HepG2 (cell line): ENCODE measurements around the gene TMEM240. TPM values are rescaled to one million over a fixed set of nuclear protein-coding genes. Genes with fewer than 3 reads are reported as not detected.

Source experiments
- ATAC-seq: fragments of 200-7000 bp; cut with Tn5 transposase; 3 replicates; pipeline ENCODE4 v1.9.1; 2020; ENCODE audit warnings: mild to moderate bottlenecking, moderate library complexity
- BruUV-seq: library from RNA; stranded (reverse); fragments of 400-500 nt; replicated peaks from 2 replicates; lab custom pipeline; 2021; lab: Mats Ljungman, UMichigan
- CTCF ChIA-PET: fragments of 300-600 bp; formaldehyde crosslinking; extraction: SDS; loops from one replicate; lab custom pipeline; 2021; ENCODE audit warnings: low total read pairs, inconsistent platforms, low intra/inter-chr PET ratio; lab: Yijun Ruan, JAX
- POLR2A ChIA-PET: fragments of 350-600 bp; sonication (Branson Sonifier 250); formaldehyde crosslinking; loops from one replicate; lab custom pipeline; 2020; ENCODE audit warnings: antibody characterized with exemption, inconsistent platforms; lab: Yijun Ruan, JAX
- DNase-seq: peaks from one replicate; pipeline ENCODE4 v3.0.0-alpha.2; 2015; ENCODE audit warnings: low spot score
- FAIRE-seq: peaks from 3 replicates; lab custom pipeline; 2011; peaks lifted over from hg19 to GRCh38; lab: Jason Lieb, UNC
- H2AFZ ChIP-seq: one replicate; pipeline ENCODE4 v1.6.1; 2011; ENCODE audit warnings: low read length, inconsistent platforms
- H3K27ac ChIP-seq: fragments of 300-600 bp; 3 replicates; pipeline ENCODE4 v1.8.0; 2011; ENCODE audit warnings: mixed run types, mild to moderate bottlenecking, mixed read lengths, low read length, inconsistent platforms; ENCODE audit not compliant: insufficient read depth; ENCODE audit errors: extremely low read length
- H3K27me3 ChIP-seq, 2 experiments: fragments of 200-600 bp in 1 of 2; 2 replicates in 1 of 2; 3 replicates in 1 of 2; pipeline versions ENCODE4 v1.6.0 to v1.8.0; 2011; ENCODE audit warnings: low read length in 2 of 2, mild to moderate bottlenecking in 2 of 2, moderate library complexity in 2 of 2, inconsistent platforms in 1 of 2; ENCODE audit not compliant: insufficient read depth in 2 of 2, control insufficient read depth in 1 of 2
- H3K36me3 ChIP-seq, 2 experiments: fragments of 200-600 bp in 1 of 2; replicated peaks in 1 of 2; 2 replicates in 1 of 2; 3 replicates in 1 of 2; pipeline versions ENCODE4 v1.5.1 to v1.8.0; 2011; ENCODE audit warnings: low read length in 2 of 2, inconsistent platforms in 1 of 2; ENCODE audit not compliant: insufficient read depth in 2 of 2, control insufficient read depth in 1 of 2
- H3K4me1 ChIP-seq: 2 replicates; pipeline ENCODE4 v1.5.1; 2012; ENCODE audit warnings: low read length, inconsistent platforms; ENCODE audit not compliant: insufficient read depth
- H3K4me2 ChIP-seq: 2 replicates; pipeline ENCODE4 v1.6.0; 2011; ENCODE audit warnings: low read depth, low read length, inconsistent platforms
- H3K4me3 ChIP-seq, 3 experiments: fragments of 200-600 bp in 1 of 3; sonication (generic), shearing (Covaris generic) in 1 of 3; replicated peaks in 1 of 3; 2 replicates each; pipeline ENCODE4 v1.5.1; 2011 to 2016; ENCODE audit warnings: low read length in 3 of 3, inconsistent platforms in 2 of 3, low read depth in 2 of 3, mild to moderate bottlenecking in 2 of 3, control low read depth in 1 of 3, mixed read lengths in 1 of 3; ENCODE audit not compliant: insufficient read depth in 1 of 3
- H3K79me2 ChIP-seq: one replicate; pipeline ENCODE4 v1.6.1; 2011; ENCODE audit warnings: low read length, inconsistent platforms; ENCODE audit not compliant: insufficient read depth
- H3K9ac ChIP-seq: 2 replicates; pipeline ENCODE4 v1.6.0; 2011; ENCODE audit warnings: mild to moderate bottlenecking, low read depth, low read length, inconsistent platforms; ENCODE audit not compliant: insufficient read depth
- H3K9me3 ChIP-seq: 2 replicates; pipeline ENCODE4 v1.5.1; 2012; ENCODE audit warnings: mild to moderate bottlenecking, low read length
- H4K20me1 ChIP-seq: 2 replicates; pipeline ENCODE4 v1.6.0; 2011; ENCODE audit warnings: inconsistent platforms, mild to moderate bottlenecking, low read length, moderate library complexity; ENCODE audit not compliant: insufficient read depth
- AGO2 ChIP-seq: fragments of 200-400 bp; formaldehyde crosslinking; optimal IDR thresholded peaks from 2 replicates; pipeline ENCODE3; 2017; ENCODE audit warnings: mild to moderate bottlenecking, low read depth, low read length, moderate library complexity
- ARID2 ChIP-seq: sonication (generic); formaldehyde crosslinking; IDR thresholded peaks from 2 replicates; pipeline ENCODE4 v1.8.1; 2022; ENCODE audit warnings: mild to moderate bottlenecking, missing genetic modification reagents, borderline replicate concordance
- ATF5 ChIP-seq: sonication (generic); formaldehyde crosslinking; IDR thresholded peaks from 2 replicates; pipeline ENCODE4 v1.4.0; 2020; ENCODE audit warnings: mild to moderate bottlenecking, low read depth, missing genetic modification reagents
- HHEX ChIP-seq: IDR thresholded peaks from 2 replicates; pipeline ENCODE4 v1.6.1; 2016; ENCODE audit warnings: control low read depth
- HNRNPL ChIP-seq: fragments of 200-400 bp; formaldehyde crosslinking; IDR thresholded peaks from 2 replicates; pipeline ENCODE4 v1.6.1; 2017; ENCODE audit warnings: mild to moderate bottlenecking, low read depth, low read length
- MAF1 ChIP-seq: sonication (generic); formaldehyde crosslinking; IDR thresholded peaks from 2 replicates; pipeline ENCODE4 v1.5.0; 2020; ENCODE audit warnings: missing genetic modification reagents, borderline replicate concordance
- POLR2G ChIP-seq: fragments of 200-400 bp; formaldehyde crosslinking; IDR thresholded peaks from 2 replicates; pipeline ENCODE4 v1.6.1; 2018; ENCODE audit warnings: mild to moderate bottlenecking, low read depth, low read length, moderate library complexity
- SIN3A ChIP-seq: IDR thresholded peaks from 2 replicates; pipeline ENCODE4 v1.6.1; 2011; ENCODE audit warnings: low read depth, mild to moderate bottlenecking, control low read depth, low read length, borderline replicate concordance
- SP140L ChIP-seq: sonication (generic); formaldehyde crosslinking; IDR thresholded peaks from 2 replicates; pipeline ENCODE4 v1.4.0; 2020; ENCODE audit warnings: missing genetic modification reagents, borderline replicate concordance
- SRF ChIP-seq: IDR thresholded peaks from 2 replicates; pipeline ENCODE4 v1.6.1; 2011; ENCODE audit warnings: mild to moderate bottlenecking, low read depth, low read length, moderate library complexity
- STAG1 ChIP-seq: sonication (generic); formaldehyde crosslinking; IDR thresholded peaks from 2 replicates; pipeline ENCODE4 v1.4.0; 2020; ENCODE audit warnings: missing genetic modification reagents
- TEAD3 ChIP-seq: optimal IDR thresholded peaks from 2 replicates; pipeline ENCODE3; 2016; ENCODE audit warnings: borderline replicate concordance
- ZFX ChIP-seq: sonication (generic); formaldehyde crosslinking; IDR thresholded peaks from 2 replicates; pipeline ENCODE4 v1.4.0; 2020; ENCODE audit warnings: mild to moderate bottlenecking, low read depth, missing genetic modification reagents, moderate library complexity
- ZNF101 ChIP-seq: sonication (generic); formaldehyde crosslinking; IDR thresholded peaks from 2 replicates; pipeline ENCODE4 v1.4.0; 2020; ENCODE audit warnings: mild to moderate bottlenecking, low read depth, missing genetic modification reagents, borderline replicate concordance
- ZNF136 ChIP-seq: sonication (generic); formaldehyde crosslinking; IDR thresholded peaks from 2 replicates; pipeline ENCODE4 v1.8.1; 2022; ENCODE audit warnings: low read depth, mild to moderate bottlenecking, moderate library complexity, missing genetic modification reagents
- ZNF253 ChIP-seq: sonication (generic); formaldehyde crosslinking; IDR thresholded peaks from 2 replicates; pipeline ENCODE4 v1.8.0; 2022; ENCODE audit warnings: mild to moderate bottlenecking, missing genetic modification reagents, borderline replicate concordance
- ZNF33A ChIP-seq: sonication (generic); formaldehyde crosslinking; IDR thresholded peaks from 2 replicates; pipeline ENCODE4 v1.5.1; 2020; ENCODE audit warnings: missing genetic modification reagents, mild to moderate bottlenecking, moderate library complexity, borderline replicate concordance
- ZNF557 ChIP-seq: sonication (generic); formaldehyde crosslinking; IDR thresholded peaks from 2 replicates; pipeline ENCODE4 v1.4.0; 2020; ENCODE audit warnings: missing genetic modification reagents
- ZNF83 ChIP-seq: sonication (generic); formaldehyde crosslinking; IDR thresholded peaks from 2 replicates; pipeline ENCODE4 v1.4.0; 2020; ENCODE audit warnings: missing genetic modification reagents, mild to moderate bottlenecking, borderline replicate concordance
- WGBS: methylation state at CpG from one replicate; pipeline ENCODE4 v1.1.6; 2017; ENCODE audit warnings: low lambda C conversion rate; 5-methylcytosine and 5-hydroxymethylcytosine counted together
- in situ Hi-C: cut with HindIII; loops from 2 replicates; pipeline ENCODE4 v1.10.0; 2017; ENCODE audit warnings: low pct_unique_long_range_greater_than_20kb; ENCODE audit not compliant: extremely low pct_ligation_motif_present
- intact Hi-C: fragments of 100-400 bp; cut with micrococcal nuclease; formaldehyde crosslinking; loops from one replicate; pipeline ENCODE4 v1.10.0; 2022; ENCODE audit not compliant: unreplicated experiment
- polyA plus RNA-seq, 8 experiments: library from polyadenylated mRNA; depleted of rRNA in 3 of 8; stranded (reverse) in 7 of 8; unstranded in 1 of 8; fragments of >200 nt; fragmentation: Illumina TruSeq in 4 of 8; extraction: Trizol in 4 of 8; gene quantifications; 2 replicates each; pipeline versions ENCODE4 v1.2.1 to v1.2.3, GENCODE V29; 2011 to 2016; ENCODE audit warnings: low read depth in 4 of 8, missing spikeins in 1 of 8, mixed read lengths in 1 of 8; ENCODE audit not compliant: insufficient read depth in 1 of 8
- total RNA-seq, 5 experiments: library from RNA; depleted of rRNA; stranded (reverse); fragments of >200 nt; fragmentation: Illumina TruSeq; extraction: Trizol; gene quantifications; 2 replicates each; pipeline ENCODE4 v1.2.3, GENCODE V29; 2016; ENCODE audit warnings: low read depth in 1 of 5
- TF ChIP-seq, protein P1 (sequence below): sonication (generic); formaldehyde crosslinking; IDR thresholded peaks from 2 replicates; pipeline ENCODE4 v1.4.0; 2020; ENCODE audit warnings: missing genetic modification reagents
- TF ChIP-seq, protein P2 (sequence below): sonication (generic); formaldehyde crosslinking; IDR thresholded peaks from 2 replicates; pipeline ENCODE4 v1.5.1; 2020; ENCODE audit warnings: mild to moderate bottlenecking, moderate library complexity, missing genetic modification reagents

TMEM240 gene
- total and polyA plus RNA-seq, 2 of the 13 experiments (the other 11 are each of a cell fraction or from before 2014, with no cell fraction given) = 0.17 TPM; not detected in 1

DNA sequence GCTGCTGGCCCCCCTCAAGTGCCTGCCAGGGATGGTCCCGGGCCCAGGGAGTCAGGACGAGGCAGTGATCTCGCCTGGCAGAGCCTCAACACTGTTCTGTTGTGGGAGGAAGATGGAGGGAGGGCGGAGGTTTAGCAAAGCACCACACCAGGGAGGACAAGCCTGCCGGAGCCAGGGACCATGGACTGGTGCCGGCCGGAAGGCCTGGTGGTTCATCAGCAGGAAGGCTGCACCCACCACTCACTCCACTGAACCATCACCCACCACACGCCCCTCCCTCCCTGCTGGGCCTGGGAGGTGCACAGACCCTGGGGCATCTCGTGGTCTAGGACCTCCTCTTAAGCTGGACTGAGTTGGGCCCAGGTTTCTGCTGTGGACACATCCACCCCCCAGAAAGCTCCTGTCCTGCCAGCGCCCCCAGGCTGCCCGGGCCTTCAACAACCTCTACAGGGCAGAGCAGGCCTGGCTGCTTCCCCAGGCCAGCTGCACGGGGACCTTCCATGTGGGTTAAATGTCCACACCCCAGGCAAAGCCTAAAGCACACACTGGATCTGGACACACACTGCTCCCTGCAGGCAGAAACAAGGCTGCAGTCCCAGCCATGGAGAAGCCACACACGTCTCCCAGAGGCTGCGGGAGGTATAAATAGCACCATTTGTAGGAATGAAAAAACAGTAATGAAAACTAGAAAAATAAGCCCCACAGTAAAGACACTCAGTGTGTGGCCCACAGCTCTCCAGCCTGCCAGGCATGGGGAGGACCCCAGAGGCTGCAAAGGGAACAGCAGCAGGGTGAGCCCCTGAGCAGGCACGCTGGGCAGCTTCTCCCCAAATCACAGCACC lies 10.4 kb upstream of the TMEM240 start:
- 85% methylated on average over 5 of the region's 15 CpGs for WGBS
- H3K4me2 ChIP-seq = no peak overlapping the region
- ATAC-seq (peak; percentile 78), DNase-seq (peak; percentile 32), FAIRE-seq (peak; percentile 26)
- POLR2A ChIA-PET = no interaction called here
- no peak overlapping the region for H3K9ac ChIP-seq
- no peaks in the 10 kb centered on the region for H3K27me3 ChIP-seq
- in situ Hi-C loops (no loop called here), intact Hi-C loops (no loop called here)
- no peak overlapping the region for H2AFZ ChIP-seq
- H4K20me1 ChIP-seq = no peaks in the 10 kb centered on the region
- H3K79me2 ChIP-seq = no peaks in the 10 kb centered on the region
- no TSS peak for BruUV-seq
- no peak overlapping the region for H3K27ac ChIP-seq
- no peak overlapping the region for H3K4me3 ChIP-seq
- no peaks in the 10 kb centered on the region for H3K9me3 ChIP-seq
- H3K36me3 ChIP-seq = peaks cover 0 to 4% of the 10 kb centered on the region in 2 experiments; a peak in 2 of 5 replicates
- CTCF ChIA-PET = no interaction called here
- 0 out of 2 replicates have a peak, but pooled peaks cover 5% of the 10 kb centered on the region for H3K4me1 ChIP-seq
- TF ChIP-seq ZNF136 (CRISPR knock-in tag) (no peak), ARID2 (no peak), POLR2G (peak; percentile 13; the same call in 1 of the 2 replicates), HNRNPL (no peak), TEAD3 (no peak), HHEX (CRISPR knock-in tag) (no peak), AGO2 (peak; percentile 71), ZNF33A (CRISPR knock-in tag) (no peak), ATF5 (CRISPR knock-in tag) (no peak), STAG1 (CRISPR knock-in tag) (peak; percentile 29; the same call in 1 of the 2 replicates), MAF1 (CRISPR knock-in tag) (no peak), ZNF557 (CRISPR knock-in tag) (no peak), ZFX (CRISPR knock-in tag) (0 out of 2 replicates have a peak, but pooled peaks have one; percentile 10), SP140L (no peak), SRF (no peak), ZNF101 (CRISPR knock-in tag) (no peak), ZNF83 (CRISPR knock-in tag) (no peak), SIN3A (no peak), ZNF253 (no peak)
- TF ChIP-seq, protein P1, sequence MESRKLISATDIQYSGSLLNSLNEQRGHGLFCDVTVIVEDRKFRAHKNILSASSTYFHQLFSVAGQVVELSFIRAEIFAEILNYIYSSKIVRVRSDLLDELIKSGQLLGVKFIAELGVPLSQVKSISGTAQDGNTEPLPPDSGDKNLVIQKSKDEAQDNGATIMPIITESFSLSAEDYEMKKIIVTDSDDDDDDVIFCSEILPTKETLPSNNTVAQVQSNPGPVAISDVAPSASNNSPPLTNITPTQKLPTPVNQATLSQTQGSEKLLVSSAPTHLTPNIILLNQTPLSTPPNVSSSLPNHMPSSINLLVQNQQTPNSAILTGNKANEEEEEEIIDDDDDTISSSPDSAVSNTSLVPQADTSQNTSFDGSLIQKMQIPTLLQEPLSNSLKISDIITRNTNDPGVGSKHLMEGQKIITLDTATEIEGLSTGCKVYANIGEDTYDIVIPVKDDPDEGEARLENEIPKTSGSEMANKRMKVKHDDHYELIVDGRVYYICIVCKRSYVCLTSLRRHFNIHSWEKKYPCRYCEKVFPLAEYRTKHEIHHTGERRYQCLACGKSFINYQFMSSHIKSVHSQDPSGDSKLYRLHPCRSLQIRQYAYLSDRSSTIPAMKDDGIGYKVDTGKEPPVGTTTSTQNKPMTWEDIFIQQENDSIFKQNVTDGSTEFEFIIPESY = peak; percentile 77
- TF ChIP-seq, protein P2, sequence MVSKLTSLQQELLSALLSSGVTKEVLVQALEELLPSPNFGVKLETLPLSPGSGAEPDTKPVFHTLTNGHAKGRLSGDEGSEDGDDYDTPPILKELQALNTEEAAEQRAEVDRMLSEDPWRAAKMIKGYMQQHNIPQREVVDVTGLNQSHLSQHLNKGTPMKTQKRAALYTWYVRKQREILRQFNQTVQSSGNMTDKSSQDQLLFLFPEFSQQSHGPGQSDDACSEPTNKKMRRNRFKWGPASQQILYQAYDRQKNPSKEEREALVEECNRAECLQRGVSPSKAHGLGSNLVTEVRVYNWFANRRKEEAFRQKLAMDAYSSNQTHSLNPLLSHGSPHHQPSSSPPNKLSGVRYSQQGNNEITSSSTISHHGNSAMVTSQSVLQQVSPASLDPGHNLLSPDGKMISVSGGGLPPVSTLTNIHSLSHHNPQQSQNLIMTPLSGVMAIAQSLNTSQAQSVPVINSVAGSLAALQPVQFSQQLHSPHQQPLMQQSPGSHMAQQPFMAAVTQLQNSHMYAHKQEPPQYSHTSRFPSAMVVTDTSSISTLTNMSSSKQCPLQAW = no peak
